Left ventricle myocardium inferior (tissue), 1 donor: Measurements from ENCODE around the gene MAEL. TPM values are rescaled to one million over a fixed set of nuclear protein-coding genes. Genes with fewer than 3 reads are reported as not detected.
A peak's percentile ranks its signal among the peaks of the same experiment; 100 is the strongest.

Experiments used
- DNase-seq: peaks from one replicate; pipeline ENCODE4 v3.0.0-alpha.2; 2020
- H3K27ac ChIP-seq: fragments of 200-600 bp; replicated peaks from 2 replicates; pipeline ENCODE4 v1.8.0; 2021
- H3K27me3 ChIP-seq: fragments of 200-600 bp; 2 replicates; pipeline ENCODE4 v1.8.0; 2021; ENCODE audit warnings: low read depth
- H3K36me3 ChIP-seq: fragments of 200-600 bp; 2 replicates; pipeline ENCODE4 v1.8.0; 2021
- H3K4me1 ChIP-seq: fragments of 200-600 bp; 2 replicates; pipeline ENCODE4 v1.8.0; 2021
- H3K4me3 ChIP-seq: fragments of 200-600 bp; 2 replicates; pipeline ENCODE4 v1.8.0; 2021; ENCODE audit warnings: mild to moderate bottlenecking, moderate library complexity
- H3K9me3 ChIP-seq: fragments of 200-600 bp; replicated peaks from 2 replicates; pipeline ENCODE4 v1.8.0; 2021
- intact Hi-C: fragments of 100-400 bp; cut with micrococcal nuclease; formaldehyde crosslinking; loops from one replicate; pipeline ENCODE4 v1.11.0; 2022
- total RNA-seq: library from RNA; stranded (reverse); fragmentation: NEBNext Ultra II Directional; extraction: Animal tissue kit (Norgen Biotek cat#: 25700); gene quantifications from one replicate; pipeline ENCODE4 v1.2.1, GENCODE V29; 2021
- TF ChIP-seq, protein P1 (sequence below): fragments of 200-600 bp; IDR thresholded peaks from 2 replicates; pipeline ENCODE4 v1.8.0; 2021; ENCODE audit warnings: antibody characterized with exemption, mild to moderate bottlenecking, borderline replicate concordance
- donor health status: DM: no; HTN: yes; CAD: no; lungs with severe emphysema.

Gene MAEL
- total RNA-seq, 1 donor from 2014 or later = 1.4 TPM

DNA sequence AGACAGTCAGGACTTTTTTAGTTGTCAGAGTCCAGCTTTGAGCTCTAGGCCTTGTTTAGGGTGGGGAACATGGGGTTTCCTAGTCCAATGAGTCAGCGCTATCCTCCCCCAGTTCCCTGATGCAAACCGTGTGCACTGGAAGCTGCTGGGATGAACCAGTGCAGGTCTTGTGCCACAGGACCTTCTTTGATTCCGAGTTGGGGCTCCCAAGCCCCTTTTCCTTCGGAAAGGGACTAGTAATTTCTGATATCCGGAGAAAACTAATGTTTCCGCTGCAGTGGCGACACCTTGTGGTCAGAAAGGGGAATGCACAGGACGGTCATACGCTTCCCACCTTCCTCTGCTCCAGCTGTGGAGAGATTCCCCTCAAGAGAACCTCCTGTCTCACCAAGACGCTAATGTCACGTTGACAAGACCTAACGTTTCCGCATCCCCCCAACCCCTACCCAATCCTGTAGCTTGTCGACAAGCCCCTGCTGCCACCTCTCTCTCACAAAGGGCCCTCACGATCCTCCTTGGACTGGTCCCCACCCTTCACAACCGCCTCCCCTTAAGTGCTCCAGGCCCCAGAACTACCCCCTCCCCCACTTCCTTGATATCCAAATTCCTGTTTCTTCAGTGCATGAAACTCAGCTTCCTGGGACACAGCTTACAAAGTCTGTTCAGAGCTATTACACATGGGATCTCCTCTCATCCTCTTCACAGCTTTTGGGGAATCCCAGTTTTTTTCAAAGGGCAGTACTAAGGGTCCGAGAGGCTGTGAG, 70.1 kb downstream of the MAEL start:
- peak overlapping the region; percentile 29 for H3K4me3 ChIP-seq
- no peaks in the 10 kb centered on the region for H3K9me3 ChIP-seq
- peaks cover 4% of the 10 kb centered on the region for H3K4me1 ChIP-seq
- TF ChIP-seq, protein P1, sequence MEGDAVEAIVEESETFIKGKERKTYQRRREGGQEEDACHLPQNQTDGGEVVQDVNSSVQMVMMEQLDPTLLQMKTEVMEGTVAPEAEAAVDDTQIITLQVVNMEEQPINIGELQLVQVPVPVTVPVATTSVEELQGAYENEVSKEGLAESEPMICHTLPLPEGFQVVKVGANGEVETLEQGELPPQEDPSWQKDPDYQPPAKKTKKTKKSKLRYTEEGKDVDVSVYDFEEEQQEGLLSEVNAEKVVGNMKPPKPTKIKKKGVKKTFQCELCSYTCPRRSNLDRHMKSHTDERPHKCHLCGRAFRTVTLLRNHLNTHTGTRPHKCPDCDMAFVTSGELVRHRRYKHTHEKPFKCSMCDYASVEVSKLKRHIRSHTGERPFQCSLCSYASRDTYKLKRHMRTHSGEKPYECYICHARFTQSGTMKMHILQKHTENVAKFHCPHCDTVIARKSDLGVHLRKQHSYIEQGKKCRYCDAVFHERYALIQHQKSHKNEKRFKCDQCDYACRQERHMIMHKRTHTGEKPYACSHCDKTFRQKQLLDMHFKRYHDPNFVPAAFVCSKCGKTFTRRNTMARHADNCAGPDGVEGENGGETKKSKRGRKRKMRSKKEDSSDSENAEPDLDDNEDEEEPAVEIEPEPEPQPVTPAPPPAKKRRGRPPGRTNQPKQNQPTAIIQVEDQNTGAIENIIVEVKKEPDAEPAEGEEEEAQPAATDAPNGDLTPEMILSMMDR = peak; percentile 94
- no peak overlapping the region for H3K27ac ChIP-seq
- peaks cover 16% of the 10 kb centered on the region for H3K27me3 ChIP-seq
- DNase-seq = peak; percentile 67
- H3K36me3 ChIP-seq = no peaks in the 10 kb centered on the region
- intact Hi-C loops = loop anchor here (5.0 kb wide), 2 partner anchors 147 to 167 kb away; no protein-coding TSS in a partner anchor

DNA sequence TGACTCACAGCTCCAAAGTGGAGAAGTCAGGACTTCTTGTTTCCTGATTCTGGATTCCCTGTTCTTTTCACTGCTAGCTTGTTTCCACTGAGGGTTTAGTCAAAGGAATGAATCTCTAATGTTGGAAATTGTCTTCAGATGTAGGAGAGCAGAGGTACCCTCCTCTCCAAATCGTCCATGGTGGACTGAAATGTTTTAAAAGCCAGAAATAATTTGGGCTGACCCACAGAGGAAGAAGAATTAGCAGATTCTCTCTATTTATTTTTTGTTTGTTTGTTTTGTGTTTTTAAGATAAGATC, 70.7 kb downstream of the MAEL start:
- TF ChIP-seq, protein P1 = no peak
- no peaks in the 10 kb centered on the region for H3K36me3 ChIP-seq
- no peaks in the 10 kb centered on the region for H3K9me3 ChIP-seq
- H3K4me1 ChIP-seq = peaks cover 4% of the 10 kb centered on the region
- DNase-seq = no peak
- no peak overlapping the region for H3K4me3 ChIP-seq
- H3K27me3 ChIP-seq = peaks cover 13% of the 10 kb centered on the region
- no peak overlapping the region for H3K27ac ChIP-seq
- intact Hi-C loops = loop anchor here (5.0 kb wide), 2 partner anchors 147 to 167 kb away; no protein-coding TSS in a partner anchor

DNA sequence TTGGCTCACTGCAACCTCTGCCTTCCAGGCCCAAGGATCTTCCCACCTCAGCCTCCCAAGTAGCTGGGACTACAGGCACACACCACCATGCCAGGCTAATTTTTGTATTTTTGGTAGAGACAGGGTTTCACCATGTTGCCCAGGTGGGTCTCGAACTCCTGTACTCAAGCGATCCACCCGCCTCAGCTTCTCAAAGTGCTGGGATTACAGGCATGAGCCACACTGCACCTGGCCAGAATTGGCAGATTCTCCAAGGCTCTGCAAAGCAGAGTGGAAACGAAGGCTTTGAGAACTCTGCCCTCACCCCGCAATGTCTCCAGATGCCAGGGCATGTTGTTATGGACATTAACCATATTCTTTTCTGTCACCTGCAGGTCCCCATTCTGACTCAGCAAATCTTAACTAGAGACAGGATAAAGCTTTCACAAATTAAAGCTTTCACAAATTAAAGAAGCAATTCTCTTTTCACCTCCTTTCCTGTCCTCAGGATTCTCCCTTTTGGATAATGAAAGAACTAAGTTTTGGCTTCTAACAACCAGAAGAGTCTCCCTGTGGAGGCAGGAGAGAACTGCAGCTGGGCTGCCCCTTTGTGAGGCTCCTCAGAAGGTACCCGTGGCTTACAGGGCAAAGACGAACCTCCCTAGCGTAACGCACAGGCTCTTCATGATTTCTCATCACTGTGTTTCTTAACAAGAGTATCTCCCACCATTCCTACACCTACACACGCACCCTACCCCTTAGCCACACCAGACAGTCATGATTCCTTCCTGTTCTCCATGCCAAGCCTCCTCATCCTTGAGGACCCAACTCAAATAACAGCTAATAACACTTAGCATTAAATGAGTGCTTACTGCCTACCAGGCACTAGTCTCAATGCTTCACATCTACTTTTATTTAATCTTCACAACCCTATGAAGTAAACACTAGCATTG, 71.3 kb downstream of the MAEL start:
- H3K4me3 ChIP-seq = no peak overlapping the region
- H3K4me1 ChIP-seq = peaks cover 4% of the 10 kb centered on the region
- H3K9me3 ChIP-seq = no peaks in the 10 kb centered on the region
- intact Hi-C loops = no loop called here
- H3K36me3 ChIP-seq = no peaks in the 10 kb centered on the region
- peaks cover 10% of the 10 kb centered on the region for H3K27me3 ChIP-seq
- no peak overlapping the region for H3K27ac ChIP-seq
- DNase-seq = no peak
- TF ChIP-seq, protein P1 = no peak

DNA sequence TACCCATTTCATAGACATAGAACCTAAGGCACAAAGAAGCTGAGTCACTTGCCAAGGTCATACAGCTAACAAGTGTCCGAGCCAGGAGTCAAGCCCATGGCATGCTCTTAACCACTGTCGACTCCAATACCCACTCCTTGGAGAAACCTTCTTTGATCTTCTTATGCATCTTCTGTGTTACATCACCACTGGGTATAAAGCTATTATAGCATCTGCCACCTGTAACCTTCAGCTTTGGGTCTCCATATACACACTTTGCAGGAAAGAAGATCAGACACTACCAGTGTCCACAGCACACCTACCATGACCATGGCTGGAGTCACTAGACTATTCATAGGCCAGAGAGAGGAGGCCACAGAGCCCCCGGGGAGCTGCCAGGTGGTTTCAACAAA, 72.0 kb downstream of the MAEL start:
- TF ChIP-seq, protein P1 = no peak
- no peak overlapping the region for H3K27ac ChIP-seq
- intact Hi-C loops = no loop called here
- H3K36me3 ChIP-seq = no peaks in the 10 kb centered on the region
- peaks cover 8% of the 10 kb centered on the region for H3K27me3 ChIP-seq
- H3K4me3 ChIP-seq = no peak overlapping the region
- no peaks in the 10 kb centered on the region for H3K9me3 ChIP-seq
- H3K4me1 ChIP-seq = peaks cover 4% of the 10 kb centered on the region
- DNase-seq = no peak

DNA sequence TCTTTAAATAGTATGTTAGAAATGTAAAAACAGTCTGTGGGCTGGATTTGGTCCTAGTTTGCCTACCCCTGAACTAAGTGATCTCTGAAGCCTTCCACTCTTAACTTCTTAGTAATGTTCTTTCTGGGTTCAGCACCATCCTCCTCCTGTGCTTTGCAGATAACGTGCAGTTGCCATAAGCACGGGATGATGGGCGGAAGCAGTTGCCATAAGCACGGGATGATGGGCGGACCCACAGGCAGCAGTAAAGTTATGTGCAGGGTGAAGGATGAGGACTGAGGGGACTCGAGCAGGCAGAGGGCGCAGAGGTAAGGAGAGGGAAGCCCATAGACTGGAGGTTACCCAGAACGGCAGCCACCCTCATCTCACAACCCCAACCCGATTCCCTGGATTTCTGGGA, 75.5 kb downstream of the MAEL start:
- intact Hi-C loops = loop anchor here (5.0 kb wide), 2 partner anchors 378 to 473 kb away; no protein-coding TSS in a partner anchor
- Histone ChIP-seq H3K4me1 (peaks cover 4% of the 10 kb centered on the region), H3K27me3 (peaks cover 12% of the 10 kb centered on the region), H3K9me3 (no peaks in the 10 kb centered on the region), H3K36me3 (no peaks in the 10 kb centered on the region), H3K27ac (no peak overlapping the region), H3K4me3 (no peak overlapping the region)
- DNase-seq = no peak
- TF ChIP-seq, protein P1 = no peak
